GM18511 (cell line): ENCODE measurements around the gene VPS16.

ENCODE experiments used
- ATAC-seq: cut with Tn5 transposase; IDR thresholded peaks from one replicate; pipeline ENCODE4 v1.9.1; 2021; ENCODE audit warnings: mild to moderate bottlenecking, moderate library complexity; ENCODE audit not compliant: unreplicated experiment

The VPS16 gene

DNA sequence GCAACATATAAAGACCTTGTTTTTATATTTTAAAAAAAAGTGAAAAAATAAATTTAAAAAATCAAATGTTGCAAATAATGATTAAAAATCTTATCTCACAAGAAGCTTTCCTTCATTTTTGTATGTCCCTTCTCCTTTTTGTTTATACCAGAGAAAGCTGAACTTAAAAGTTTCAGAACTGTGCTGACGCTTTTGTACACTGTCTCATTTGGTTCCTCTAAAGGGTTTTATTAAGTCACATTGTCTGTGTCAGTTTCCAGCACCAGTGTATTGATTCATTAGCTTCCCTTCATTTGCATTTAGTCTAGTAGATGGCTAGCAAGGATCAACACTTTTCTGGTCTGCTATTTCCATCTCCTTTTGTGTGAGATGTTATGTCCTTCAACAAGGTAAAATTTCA is 6.8 kb upstream of the VPS16 start:
- no peak for ATAC-seq

DNA sequence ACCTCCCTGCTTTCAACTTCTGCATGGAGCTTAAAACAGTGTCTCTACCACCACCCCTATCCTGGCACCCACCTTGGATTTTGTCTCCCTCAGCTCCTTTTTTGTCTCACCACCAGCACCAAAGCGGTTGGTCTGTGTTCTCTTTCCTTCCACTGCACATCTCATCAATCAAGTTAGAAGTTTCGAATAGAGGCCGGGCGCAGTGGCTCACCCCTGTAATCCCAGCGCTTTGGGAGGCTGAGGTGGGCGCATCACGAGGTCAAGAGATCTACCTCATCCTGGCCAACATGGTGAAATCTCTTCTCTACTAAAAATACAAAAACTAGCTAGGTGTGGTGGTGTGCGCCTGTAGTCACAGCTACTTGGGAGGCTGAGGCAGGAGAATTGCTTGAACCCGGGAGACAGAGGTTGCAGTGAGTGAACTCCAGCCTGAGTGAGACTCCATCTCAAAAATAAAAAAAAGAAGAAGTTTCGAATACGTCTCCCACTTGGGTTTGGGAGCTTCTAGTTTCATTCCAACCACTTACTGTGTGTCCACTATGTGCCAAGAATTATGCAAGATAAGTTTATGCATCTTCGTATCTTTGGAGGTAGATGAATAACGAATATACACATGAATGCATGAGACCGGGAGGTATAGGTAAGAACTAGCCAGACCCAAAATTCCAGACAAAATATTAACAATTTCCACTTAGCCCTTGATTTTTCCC is 6.0 kb upstream of the VPS16 start:
- no peak for ATAC-seq

DNA sequence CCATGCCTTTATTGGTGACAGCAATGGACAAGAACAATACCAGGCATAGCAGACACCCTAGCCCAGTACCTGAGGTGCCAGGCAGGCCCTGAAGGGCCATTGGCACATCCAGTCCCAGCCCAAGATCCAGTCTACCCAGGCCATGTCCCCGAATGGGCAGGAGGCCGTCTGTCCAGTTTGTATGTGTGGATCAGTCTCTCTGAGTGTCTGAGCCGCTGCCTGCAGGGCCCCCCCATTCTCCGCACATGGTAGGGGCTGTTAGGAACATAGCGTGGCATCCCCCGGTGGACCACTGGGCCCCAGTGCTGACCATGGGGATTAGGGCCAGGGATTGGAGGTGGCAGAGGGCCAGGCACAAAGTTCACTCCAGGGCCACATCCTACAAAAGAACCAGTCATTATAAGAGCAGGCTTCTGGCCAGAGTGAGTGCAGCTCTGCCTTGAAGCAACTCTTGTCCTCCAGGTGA is 5.2 kb upstream of the VPS16 start:
- no peak for ATAC-seq

DNA sequence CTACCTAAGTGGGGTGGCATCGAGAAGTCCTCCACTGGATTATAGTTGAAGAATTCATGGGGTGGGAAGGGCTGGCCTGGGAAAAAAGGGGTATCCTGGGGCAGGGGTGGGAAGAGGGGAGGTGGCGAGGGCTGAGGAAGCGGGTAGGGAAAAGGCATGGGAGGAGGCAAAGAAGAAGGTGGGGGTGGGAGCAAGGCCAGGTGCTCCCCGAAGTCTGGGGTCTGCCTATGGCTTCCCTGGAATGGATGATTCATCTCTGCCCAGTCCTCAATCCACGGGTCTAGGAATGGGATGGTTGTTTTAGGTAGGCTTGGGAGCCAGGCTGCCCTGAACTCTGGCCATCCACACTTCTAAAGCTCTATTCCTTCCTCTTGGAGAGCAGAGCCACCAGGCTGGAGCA is 4.5 kb upstream of the VPS16 start:
- ATAC-seq, result no peak

DNA sequence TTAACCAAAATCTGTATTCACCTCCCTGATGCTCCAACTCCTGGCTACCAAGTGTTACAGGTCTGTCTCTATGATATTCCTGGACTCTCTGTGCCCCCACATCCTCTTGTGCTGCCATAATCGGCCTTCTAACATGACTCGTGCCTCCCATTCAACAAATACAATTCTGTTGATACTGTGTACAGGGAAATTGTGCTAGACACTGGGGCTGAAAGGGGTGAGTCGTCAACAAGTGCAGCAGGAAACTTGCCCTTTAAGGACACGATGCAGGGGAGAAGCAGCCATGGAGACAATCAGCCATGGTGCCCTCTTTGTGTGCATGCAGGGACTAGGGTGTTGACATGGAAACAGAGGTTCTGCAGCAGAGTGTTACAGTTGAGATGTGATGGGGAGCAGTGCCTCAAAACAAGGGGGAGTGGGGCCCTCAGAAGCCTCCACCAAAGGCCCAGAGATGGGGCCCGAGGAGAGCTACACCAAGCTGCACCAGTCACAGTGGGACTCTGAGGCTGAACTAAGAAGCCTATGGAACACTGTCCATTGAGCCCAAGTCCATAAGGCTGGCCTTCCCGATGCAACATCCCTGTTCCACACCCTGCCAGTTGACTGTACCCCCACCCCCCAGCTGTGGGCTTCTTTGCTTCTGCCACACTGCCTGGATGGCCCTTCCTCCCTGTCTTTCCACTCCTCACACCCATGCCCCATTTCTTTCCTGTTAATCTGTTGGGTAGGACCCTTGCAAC is 3.2 kb upstream of the VPS16 start:
- ATAC-seq, result no peak

DNA sequence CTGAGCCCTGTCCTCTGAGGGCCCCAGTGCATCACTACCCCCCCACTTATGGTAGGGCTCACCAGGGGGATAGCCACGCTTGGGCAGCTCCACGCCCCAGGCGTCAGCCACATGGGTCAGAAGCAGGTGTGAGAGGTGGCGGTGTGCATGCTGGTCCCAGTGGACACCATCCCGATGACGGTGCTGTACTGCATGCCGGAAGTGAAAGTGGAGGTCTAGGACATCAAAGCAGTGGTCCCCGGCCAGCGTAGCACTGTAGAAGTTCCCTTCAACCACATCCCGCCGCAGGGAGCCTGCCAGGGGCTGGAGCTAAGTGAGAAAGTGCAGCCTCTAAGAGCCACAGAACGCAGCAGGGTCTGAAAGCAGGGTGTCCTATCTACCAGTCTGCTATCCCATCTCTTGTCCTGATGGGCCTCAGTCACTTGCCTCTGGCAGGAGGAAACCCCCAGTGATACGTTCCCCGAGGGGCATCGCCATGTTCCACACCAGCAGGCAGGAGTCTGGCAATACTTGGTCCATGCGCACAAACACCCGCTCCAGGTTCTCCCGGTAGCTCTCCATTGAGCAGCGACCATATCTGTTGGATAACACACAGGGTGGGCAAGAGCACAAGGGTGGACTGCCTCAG is 2.3 kb upstream of the VPS16 start:
- ATAC-seq, result no peak

DNA sequence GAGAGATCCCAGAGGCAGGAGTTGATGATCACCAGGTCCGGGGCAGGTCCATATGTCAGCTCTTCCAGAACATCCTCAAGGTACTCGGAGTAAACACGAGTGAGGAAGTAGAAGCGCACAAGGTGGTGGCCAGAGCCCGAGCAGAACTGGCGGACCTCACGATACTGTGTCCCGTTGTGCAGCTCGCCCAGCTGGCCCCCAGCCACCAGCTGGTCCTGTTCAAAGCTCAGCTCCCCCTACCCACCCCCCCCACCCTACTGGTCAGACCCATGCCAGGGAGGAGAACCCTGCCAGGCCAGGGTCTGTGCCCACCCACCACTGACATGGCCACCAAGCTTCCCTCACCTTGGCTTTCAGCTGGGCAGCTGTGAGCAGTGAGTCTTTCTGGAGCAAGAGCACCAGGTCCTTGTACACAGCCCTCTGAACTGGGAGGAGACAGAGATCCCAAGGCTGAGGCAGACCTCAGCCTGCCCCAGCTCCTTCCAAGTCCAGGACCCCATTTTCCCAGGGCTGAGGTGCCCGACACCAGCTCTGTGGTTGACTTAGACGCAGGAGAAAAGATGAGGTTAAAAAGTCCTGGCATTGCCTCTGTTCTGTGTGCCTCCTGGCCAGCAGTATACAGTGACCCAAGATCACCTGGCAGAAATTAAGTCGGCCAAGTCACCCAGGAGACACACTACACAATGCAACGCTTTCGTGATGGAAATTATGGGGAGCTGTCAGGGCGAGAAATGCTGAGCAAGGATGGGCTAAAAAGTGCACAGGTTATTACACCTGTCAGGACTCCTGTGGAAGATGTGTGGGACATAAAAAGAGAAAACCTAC is 1.5 kb upstream of the VPS16 start:
- no peak for ATAC-seq

DNA sequence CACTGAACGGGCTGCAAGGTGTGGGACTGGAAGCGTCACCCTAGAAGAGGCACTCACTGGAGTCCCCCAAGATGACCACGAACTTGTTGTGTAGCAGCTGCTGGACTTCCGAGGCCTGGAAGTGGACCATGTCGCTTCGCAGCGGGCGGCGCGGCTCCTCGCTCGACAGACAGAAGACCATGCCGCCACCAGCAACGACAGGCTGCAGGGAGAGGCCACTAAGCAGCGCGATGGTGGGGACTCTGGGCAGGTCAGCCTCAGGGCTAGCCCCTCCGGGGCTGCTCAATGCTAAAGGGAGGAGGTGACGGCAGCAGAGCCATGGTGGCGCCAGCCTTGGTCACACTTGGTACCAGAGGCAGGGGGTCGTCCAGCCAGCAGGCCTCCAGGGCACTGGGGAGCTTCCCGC is 810 bp upstream of the VPS16 start:
- ATAC-seq, result no peak

DNA sequence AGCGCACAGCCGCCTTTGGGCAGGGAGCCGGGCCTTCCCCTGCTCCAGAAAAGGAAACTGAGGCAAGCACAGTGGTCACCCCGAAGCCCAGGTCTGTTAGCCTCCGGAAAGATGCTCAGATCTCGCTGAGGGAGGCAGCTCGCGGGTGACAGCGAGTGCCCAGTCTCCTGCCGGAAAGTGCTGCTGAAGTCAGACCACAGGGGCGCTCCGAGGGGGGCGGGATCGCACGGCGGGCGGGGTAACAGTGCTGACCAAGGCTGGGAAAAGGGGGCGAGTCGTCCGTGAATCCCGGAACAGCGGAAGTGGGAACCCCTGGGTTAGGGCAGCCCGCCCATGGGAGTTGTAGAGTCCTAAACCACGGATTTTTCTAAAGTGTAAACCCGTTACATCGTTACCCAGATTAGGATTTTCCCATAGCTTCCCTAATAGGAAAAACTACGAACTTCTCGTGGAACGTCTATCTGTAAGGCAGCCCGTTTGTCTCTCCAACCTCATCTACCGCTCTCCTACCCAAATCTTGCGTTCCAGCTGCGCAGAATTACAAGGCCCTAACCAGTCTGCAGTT is 504 bp downstream of the VPS16 start:
- ATAC-seq, result peak; percentile 40

DNA sequence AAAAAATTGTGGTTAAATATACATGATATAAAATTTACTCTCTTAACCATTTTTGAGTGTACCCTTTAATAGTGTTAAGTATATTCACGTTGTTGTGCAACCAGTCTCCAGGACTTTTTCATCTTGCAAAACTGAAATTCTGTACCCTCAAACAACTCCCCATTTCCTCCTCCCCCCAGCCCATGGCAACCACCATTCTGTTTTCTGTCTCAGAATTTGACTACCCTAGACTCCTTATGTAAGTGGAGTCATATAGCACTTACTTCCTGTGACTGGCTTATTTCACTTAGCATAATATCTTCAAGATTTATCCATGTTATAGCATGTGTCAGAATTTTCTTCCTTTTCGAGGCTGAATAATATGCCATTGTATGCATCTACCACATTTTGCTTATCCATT is 5.1 kb downstream of the VPS16 start:
- no peak for ATAC-seq

DNA sequence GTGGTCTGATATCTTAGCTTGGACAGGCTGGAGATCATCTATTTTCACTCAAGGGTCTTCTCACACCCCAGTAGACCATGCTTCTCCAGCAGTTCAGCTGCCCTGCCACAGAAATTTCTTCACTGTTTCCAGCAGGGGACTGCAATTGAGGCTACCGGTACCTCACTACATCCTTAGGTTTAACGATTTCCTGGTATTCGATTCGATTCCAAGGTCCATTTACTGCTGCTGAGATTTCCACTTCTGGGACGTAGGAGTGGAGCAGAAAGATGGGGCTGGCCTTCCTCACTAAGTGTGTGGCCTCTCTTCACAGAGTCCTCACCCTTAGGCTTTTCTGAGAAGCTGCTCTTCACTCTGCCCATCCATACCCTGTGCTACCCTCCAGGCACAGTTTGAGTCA is 6.2 kb downstream of the VPS16 start:
- ATAC-seq, result no peak

DNA sequence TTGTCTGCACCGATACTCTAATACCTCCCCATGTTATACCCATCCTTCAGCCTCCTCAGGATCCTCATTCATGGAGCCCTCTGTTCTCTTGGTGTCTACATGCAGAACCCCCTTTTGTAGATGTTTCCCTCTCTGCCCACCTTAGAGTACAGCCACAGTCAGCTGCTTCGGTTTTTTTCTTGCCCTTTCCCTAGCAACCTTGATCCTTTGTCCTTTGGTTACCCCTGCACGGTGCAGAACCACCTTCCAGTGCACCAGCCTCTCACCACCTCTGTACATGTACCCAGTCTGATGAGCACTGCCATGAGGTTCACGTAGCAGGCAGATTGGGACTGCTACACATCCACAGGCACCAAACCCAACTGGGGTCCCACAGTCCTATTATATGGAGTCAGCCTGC is 7.3 kb downstream of the VPS16 start:
- ATAC-seq, result no peak

DNA sequence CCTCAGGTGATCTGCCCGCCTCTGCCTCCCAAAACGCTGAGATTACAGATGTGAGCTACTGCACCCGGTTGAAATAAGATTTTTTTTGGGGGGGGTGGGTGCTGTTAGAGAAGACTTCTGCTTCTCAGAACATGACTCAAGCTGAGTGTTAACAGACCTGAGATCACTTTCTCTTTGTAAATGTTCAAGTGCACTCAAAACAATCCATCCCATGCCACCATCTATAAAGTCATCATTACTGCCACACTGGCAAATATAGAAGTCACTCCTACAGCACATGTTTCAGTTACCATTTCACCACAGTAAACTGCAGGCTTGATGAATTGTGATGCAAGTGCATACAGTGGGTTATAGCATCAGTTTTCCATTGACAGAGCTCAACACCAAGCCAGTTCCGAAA is 9.0 kb downstream of the VPS16 start:
- no peak for ATAC-seq

DNA sequence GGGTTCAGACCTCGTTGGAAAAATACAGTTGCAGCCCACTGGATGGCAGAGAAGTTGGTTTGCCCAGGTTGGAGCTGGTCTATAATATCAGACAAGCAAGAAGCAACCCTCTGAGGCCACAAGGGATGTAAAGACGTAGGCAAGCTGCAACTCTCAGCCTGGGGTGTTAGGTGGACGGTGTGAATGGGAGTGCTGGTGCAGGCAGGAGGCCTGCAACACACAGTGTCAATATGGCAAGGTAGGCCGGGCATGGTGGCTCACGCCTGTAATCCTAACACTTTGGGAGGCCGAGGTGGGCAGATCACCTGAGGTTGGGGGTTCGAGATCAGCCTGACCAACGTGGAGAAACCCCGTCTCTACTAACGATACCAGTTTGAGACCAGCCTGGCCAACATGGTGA is 10.5 kb downstream of the VPS16 start:
- ATAC-seq, result no peak

DNA sequence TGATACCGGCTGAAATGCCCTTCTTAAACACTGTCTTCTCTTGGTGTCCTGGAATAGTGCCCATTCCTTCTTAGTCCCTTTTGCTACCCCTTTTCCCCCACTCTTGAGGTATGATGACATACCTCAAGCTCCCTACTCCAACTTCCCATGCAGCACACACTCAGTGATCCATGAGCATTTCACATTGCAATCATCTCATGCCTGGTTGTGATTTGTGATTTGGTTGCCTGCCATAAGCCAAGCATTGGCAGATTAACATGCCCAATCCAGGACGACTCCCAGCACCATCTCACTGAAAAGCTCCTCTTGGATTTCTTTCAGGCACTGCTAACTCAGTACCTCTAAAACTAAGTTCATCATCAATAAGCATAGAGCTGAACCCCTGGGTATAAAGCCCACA is 18.0 kb downstream of the VPS16 start:
- ATAC-seq, result no peak

DNA sequence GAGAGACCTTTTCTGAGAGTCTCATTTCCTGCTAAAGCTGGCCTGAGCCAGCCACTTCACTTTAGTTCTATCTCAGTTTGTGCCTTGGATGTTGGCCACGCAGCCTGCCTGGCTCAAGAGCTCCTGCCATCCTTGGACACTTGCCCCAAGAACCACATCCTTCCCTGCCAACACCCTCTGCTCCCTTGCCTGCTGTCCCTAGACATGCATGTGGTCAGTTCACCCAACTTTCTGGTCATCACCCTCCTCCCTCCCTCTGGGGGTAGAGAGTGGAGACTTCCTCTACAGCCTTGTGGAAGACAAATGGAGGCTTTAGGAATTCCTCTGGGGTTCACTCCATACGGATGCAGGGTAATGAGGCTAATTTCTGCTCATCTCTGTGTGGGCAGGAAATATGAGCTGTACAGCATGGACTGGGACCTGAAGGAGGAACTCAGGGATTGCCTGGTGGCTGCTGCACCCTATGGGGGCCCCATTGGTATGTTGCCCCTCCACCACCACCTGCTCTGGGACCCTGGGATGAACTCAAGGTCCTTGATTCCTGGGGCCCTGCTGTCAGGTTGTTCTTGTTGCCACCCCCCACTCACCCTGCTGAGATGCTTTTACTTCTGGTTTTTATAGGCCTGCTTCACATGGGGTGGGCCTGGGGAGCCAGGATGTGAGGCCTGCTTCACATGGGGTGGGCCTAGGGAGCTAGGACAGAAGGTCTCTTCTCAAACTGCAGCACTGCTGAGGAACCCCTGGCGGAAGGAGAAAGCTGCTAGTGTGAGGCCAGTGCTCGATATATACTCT is 19.0 kb downstream of the VPS16 start:
- no peak for ATAC-seq

DNA sequence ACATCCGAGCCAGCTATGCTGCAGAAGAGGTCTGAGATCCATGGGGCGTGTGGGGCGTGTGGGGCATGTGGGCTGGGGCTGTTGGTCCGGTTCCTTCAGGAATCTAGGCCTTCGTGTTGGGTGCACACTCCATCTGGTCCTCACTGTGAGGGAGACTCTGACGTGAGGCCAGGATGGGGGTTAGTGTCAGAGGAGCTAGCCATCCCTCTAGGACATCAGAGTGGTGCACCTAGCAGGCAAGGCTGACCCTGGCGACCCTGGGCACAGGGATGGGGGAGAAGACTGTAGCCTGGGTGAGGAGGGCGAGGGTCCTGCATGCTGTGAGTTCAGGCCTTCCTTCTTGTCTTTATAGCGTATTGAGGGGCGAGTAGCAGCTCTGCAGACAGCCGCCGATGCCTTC is 24.1 kb downstream of the VPS16 start:
- ATAC-seq, result no peak

DNA sequence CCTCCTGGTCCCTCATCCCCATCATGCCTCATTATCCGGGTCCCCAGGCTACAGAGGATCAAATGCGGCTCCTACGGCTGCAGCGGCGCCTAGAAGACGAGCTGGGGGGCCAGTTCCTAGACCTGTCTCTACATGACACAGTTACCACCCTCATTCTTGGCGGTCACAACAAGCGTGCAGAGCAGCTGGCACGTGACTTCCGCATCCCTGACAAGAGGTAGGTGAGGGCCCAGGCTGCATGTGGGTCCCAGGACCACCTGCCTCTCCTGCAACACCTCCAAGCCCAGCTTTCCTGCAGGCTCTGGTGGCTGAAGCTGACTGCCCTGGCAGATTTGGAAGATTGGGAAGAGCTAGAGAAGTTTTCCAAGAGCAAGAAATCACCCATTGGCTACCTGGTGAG is 24.6 kb downstream of the VPS16 start:
- no peak for ATAC-seq

DNA sequence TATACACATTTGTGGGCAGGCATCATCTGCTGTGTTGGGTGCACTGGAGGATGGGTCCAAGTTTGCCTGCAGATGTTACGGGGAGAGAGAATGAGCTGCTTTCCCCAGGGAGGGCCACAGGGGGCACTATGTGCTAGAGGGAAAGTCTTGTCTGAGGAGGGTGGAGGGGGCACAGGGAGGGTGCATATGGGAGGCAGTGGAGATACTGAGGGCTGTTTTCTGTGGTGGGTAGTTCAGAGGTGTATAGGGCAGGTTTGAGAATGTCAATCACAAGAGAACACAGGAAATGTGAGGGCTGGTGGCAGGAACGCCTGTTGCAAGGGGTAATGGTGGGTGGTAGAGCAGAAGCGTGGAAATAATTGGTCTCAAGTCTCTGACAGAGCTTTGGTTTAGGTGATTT is 25.1 kb downstream of the VPS16 start:
- no peak for ATAC-seq

DNA sequence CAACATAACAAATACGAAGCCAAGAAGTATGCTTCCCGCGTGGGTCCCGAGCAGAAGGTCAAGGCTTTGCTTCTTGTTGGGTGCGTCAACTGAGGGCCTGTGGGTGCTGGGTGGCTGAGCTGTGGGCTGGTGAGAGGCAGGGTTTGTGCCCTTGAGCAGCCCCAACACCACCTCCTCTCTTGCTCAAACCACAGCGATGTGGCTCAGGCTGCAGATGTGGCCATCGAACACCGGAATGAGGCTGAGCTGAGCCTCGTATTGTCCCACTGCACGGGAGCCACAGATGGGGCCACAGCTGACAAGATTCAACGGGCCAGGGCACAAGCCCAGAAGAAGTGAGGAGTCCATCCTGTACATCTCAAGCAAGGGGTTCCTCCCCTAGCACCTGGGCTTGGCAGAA is 25.7 kb downstream of the VPS16 start:
- ATAC-seq, result no peak
